Muscle layer of colon (tissue), 2 donors: ENCODE measurements around the gene RFXANK.
"Not testable (repeated sequence)": the region's sequence is repeated elsewhere in the genome, so short reads cannot be mapped to it uniquely, and the experiment has no call there.

ENCODE experiments used
- H3K27ac ChIP-seq: one replicate; pipeline ENCODE4 v1.7.0; 2013; ENCODE audit warnings: low read depth, mild to moderate bottlenecking, low read length, moderate library complexity
- H3K27me3 ChIP-seq, 2 donors: one replicate each; pipeline ENCODE4 v1.7.0; 2013; ENCODE audit warnings: low read length in 2 of 2, mild to moderate bottlenecking in 2 of 2; ENCODE audit not compliant: insufficient read depth in 2 of 2, control insufficient read depth in 1 of 2
- H3K36me3 ChIP-seq: one replicate; pipeline ENCODE4 v1.7.0; 2013; ENCODE audit warnings: mild to moderate bottlenecking, low read length; ENCODE audit not compliant: insufficient read depth
- H3K4me1 ChIP-seq: one replicate; pipeline ENCODE4 v1.7.0; 2013; ENCODE audit warnings: mild to moderate bottlenecking, low read length; ENCODE audit not compliant: insufficient read depth
- H3K4me3 ChIP-seq, 2 donors: one replicate each; pipeline ENCODE4 v1.7.0; 2013; ENCODE audit warnings: low read length in 2 of 2, low read depth in 1 of 2, mild to moderate bottlenecking in 1 of 2, moderate library complexity in 1 of 2
- H3K9ac ChIP-seq: one replicate; pipeline ENCODE4 v1.7.0; 2013; ENCODE audit warnings: low read length
- H3K9me3 ChIP-seq: one replicate; pipeline ENCODE4 v1.7.0; 2013; ENCODE audit warnings: mild to moderate bottlenecking, low read length
- donor health status: abdominal sarcoma.
- donor health status: Adenocarcinoma of cecum.

The RFXANK gene

GRCh38 chr19:19170873-19171672, 21.0 kb upstream of the RFXANK start:
- H3K9me3 ChIP-seq = no peaks in the 10 kb centered on the region
- no peak overlapping the region for H3K4me3 ChIP-seq
- H3K9ac ChIP-seq = no peak overlapping the region
- no peaks in the 10 kb centered on the region for H3K36me3 ChIP-seq
- peaks cover 0 to 10% of the 10 kb centered on the region in 2 donors for H3K27me3 ChIP-seq
- H3K4me1 ChIP-seq = peaks cover 7% of the 10 kb centered on the region
- H3K27ac ChIP-seq = no peak overlapping the region

GRCh38 chr19:19171821-19172532, 20.1 kb upstream of the RFXANK start:
- H3K9me3 ChIP-seq = no peaks in the 10 kb centered on the region
- no peaks in the 10 kb centered on the region for H3K36me3 ChIP-seq
- no peak overlapping the region for H3K4me3 ChIP-seq
- no peak overlapping the region for H3K9ac ChIP-seq
- no peak overlapping the region for H3K27ac ChIP-seq
- H3K27me3 ChIP-seq = peaks cover 0 to 10% of the 10 kb centered on the region in 2 donors
- peaks cover 7% of the 10 kb centered on the region for H3K4me1 ChIP-seq

- H3K9me3 ChIP-seq, H3K4me1 ChIP-seq: not testable (repeated sequence)
- H3K27me3 ChIP-seq = peaks cover 0 to 10% of the 10 kb centered on the region in 2 donors
Observed at GRCh38 chr19:19173243-19173642, 18.8 kb upstream of the RFXANK start.

GRCh38 chr19:19176950-19177349, 15.1 kb upstream of the RFXANK start:
- Histone ChIP-seq H3K9me3 (no peaks in the 10 kb centered on the region), H3K36me3 (peaks cover 12% of the 10 kb centered on the region), H3K9ac (no peak overlapping the region), H3K27me3 (peaks cover 0 to 2% of the 10 kb centered on the region in 2 donors), H3K4me1 (no peaks in the 10 kb centered on the region), H3K4me3 (no peak overlapping the region), H3K27ac (no peak overlapping the region)

More at GRCh38 chr19:19173243-19173642, 18.8 kb upstream of the RFXANK start:
- not testable (repeated sequence) for H3K36me3 ChIP-seq, H3K4me3 ChIP-seq, H3K9ac ChIP-seq, H3K27ac ChIP-seq

- H3K4me1 ChIP-seq = no peaks in the 10 kb centered on the region
- H3K9ac ChIP-seq = no peak overlapping the region
- H3K27me3 ChIP-seq = no peaks in the 10 kb centered on the region
- no peak overlapping the region for H3K27ac ChIP-seq
- no peaks in the 10 kb centered on the region for H3K9me3 ChIP-seq
- H3K4me3 ChIP-seq = no peak overlapping the region
- peaks cover 15% of the 10 kb centered on the region for H3K36me3 ChIP-seq
Observed at GRCh38 chr19:19179548-19180441, 12.3 kb upstream of the RFXANK start.

GRCh38 chr19:19181488-19181998, 10.5 kb upstream of the RFXANK start:
- Histone ChIP-seq H3K4me1 (no peaks in the 10 kb centered on the region), H3K9ac (no peak overlapping the region), H3K27ac (no peak overlapping the region), H3K4me3 (no peak overlapping the region), H3K27me3 (no peaks in the 10 kb centered on the region), H3K36me3 (peaks cover 15% of the 10 kb centered on the region), H3K9me3 (no peaks in the 10 kb centered on the region)

GRCh38 chr19:19185853-19186740, 6.0 kb upstream of the RFXANK start:
- H3K9me3 ChIP-seq = no peaks in the 10 kb centered on the region
- H3K27me3 ChIP-seq = no peaks in the 10 kb centered on the region
- H3K4me3 ChIP-seq = no peak overlapping the region
- H3K9ac ChIP-seq = no peak overlapping the region
- H3K36me3 ChIP-seq = peaks cover 11% of the 10 kb centered on the region
- H3K27ac ChIP-seq = no peak overlapping the region
- H3K4me1 ChIP-seq = peaks cover 21% of the 10 kb centered on the region

- H3K27ac ChIP-seq = no peak overlapping the region
- H3K9ac ChIP-seq = no peak overlapping the region
- H3K4me3 ChIP-seq = no peak overlapping the region
- H3K4me1 ChIP-seq = peaks cover 23% of the 10 kb centered on the region
- H3K27me3 ChIP-seq = no peaks in the 10 kb centered on the region
- H3K36me3 ChIP-seq = peaks cover 9% of the 10 kb centered on the region
- no peaks in the 10 kb centered on the region for H3K9me3 ChIP-seq
Observed at GRCh38 chr19:19186742-19187141, 5.3 kb upstream of the RFXANK start.

GRCh38 chr19:19191768-19192077, 335 bp upstream of the RFXANK start:
- peaks cover 35% of the 10 kb centered on the region for H3K4me1 ChIP-seq
- H3K4me3 ChIP-seq = peak overlapping the region; percentile 73 to 100
- H3K9me3 ChIP-seq = no peaks in the 10 kb centered on the region
- H3K27ac ChIP-seq = peak overlapping the region; percentile 91
- peaks cover 8% of the 10 kb centered on the region for H3K36me3 ChIP-seq
- H3K9ac ChIP-seq = peak overlapping the region; percentile 93
- no peaks in the 10 kb centered on the region for H3K27me3 ChIP-seq

GRCh38 chr19:19192910-19193423, 909 bp downstream of the RFXANK start:
- Histone ChIP-seq H3K4me3 (peak overlapping the region; percentile 67 to 100), H3K27ac (peak overlapping the region; percentile 91), H3K36me3 (peaks cover 16% of the 10 kb centered on the region), H3K27me3 (no peaks in the 10 kb centered on the region), H3K9me3 (no peaks in the 10 kb centered on the region), H3K9ac (peak overlapping the region; percentile 91), H3K4me1 (peaks cover 35% of the 10 kb centered on the region)
